ENCODE data around the gene LGMN.

GRCh38 chr14:92759300-92759678 is 10.9 kb upstream of the LGMN start:
- TF ChIP-seq POLR2AphosphoS5 (IDR thresholded peaks at IDR 0.05; ENCODE audit: low read depth, low read length) (no peak), POLR2A (IDR thresholded peaks at IDR 0.05; ENCODE audit: low read depth, low read length) (no peak), TAF1 (IDR thresholded peaks at IDR 0.05; ENCODE audit: low read depth, low read length) (no peak), SPI1 (IDR thresholded peaks at IDR 0.05; ENCODE audit: low read depth, low read length) (no peak)
